DMS153 treated with DMSO at 0.1 percent for 48 hours (cell line): ENCODE results near the gene GAS2.
A peak's percentile ranks its signal among the peaks of the same experiment; 100 is the strongest.

Experiments used
- DNase-seq: peaks from one replicate; lab custom pipeline; 2025; ENCODE audit not compliant: unreplicated experiment; lab: John Stamatoyannopoulos, UW

GAS2 gene

GRCh38 chr11:22725079-22725478, 58.7 kb downstream of the GAS2 start:
- DNase-seq = no peak

- no peak for DNase-seq
These were observed 62.4 kb downstream of the GAS2 start for GRCh38 chr11:22728600-22729389.

- DNase-seq = peak; percentile 11
These were observed 63.9 kb downstream of the GAS2 start for GRCh38 chr11:22730319-22730718.

GRCh38 chr11:22732588-22732987, 66.2 kb downstream of the GAS2 start:
- DNase-seq = no peak

GRCh38 chr11:22733475-22734248, 67.3 kb downstream of the GAS2 start:
- no peak for DNase-seq

GRCh38 chr11:22734628-22735345, 68.4 kb downstream of the GAS2 start:
- DNase-seq = no peak

- no peak for DNase-seq
These were observed 75.8 kb downstream of the GAS2 start for GRCh38 chr11:22742157-22742613.

- DNase-seq = no peak
These were observed 83.1 kb downstream of the GAS2 start for GRCh38 chr11:22749536-22749935.

- DNase-seq = no peak
These were observed 86.5 kb downstream of the GAS2 start for GRCh38 chr11:22752908-22753310.

GRCh38 chr11:22753416-22753815, 87.0 kb downstream of the GAS2 start:
- no peak for DNase-seq

GRCh38 chr11:22761066-22761465, 94.7 kb downstream of the GAS2 start:
- no peak for DNase-seq

- no peak for DNase-seq
These were observed 96.8 kb downstream of the GAS2 start for GRCh38 chr11:22763166-22763565.

- no peak for DNase-seq
These were observed 98.3 kb downstream of the GAS2 start for GRCh38 chr11:22764735-22765134.

GRCh38 chr11:22768281-22768680, 101.9 kb downstream of the GAS2 start:
- DNase-seq = no peak

GRCh38 chr11:22769081-22769480, 102.7 kb downstream of the GAS2 start:
- no peak for DNase-seq

GRCh38 chr11:22774716-22775115, 108.3 kb downstream of the GAS2 start:
- no peak for DNase-seq

- no peak for DNase-seq
These were observed 108.8 kb downstream of the GAS2 start for GRCh38 chr11:22775248-22775647.

- DNase-seq = no peak
These were observed 112.2 kb downstream of the GAS2 start for GRCh38 chr11:22778642-22779041.

GRCh38 chr11:22779850-22780249, 113.4 kb downstream of the GAS2 start:
- DNase-seq = no peak

- no peak for DNase-seq
These were observed 114.7 kb downstream of the GAS2 start for GRCh38 chr11:22780952-22781593.

- no peak for DNase-seq
These were observed 118.8 kb downstream of the GAS2 start for GRCh38 chr11:22785251-22785650.
